GM13976 (cell line): ENCODE measurements around the gene HLTF.
A peak's percentile ranks its signal among the peaks of the same experiment; 100 is the strongest.

ENCODE experiments used
- DNase-seq: peaks from one replicate; pipeline ENCODE4 v3.0.0; 2012; ENCODE audit warnings: low spot score
- in situ Hi-C: fragments of 300-500 bp; cut with MboI; formaldehyde crosslinking; loops from one replicate; pipeline ENCODE4 v1.12.0; 2022; ENCODE audit warnings: low sequenced_read_pairs, mixed read lengths, inconsistent platforms; ENCODE audit not compliant: unreplicated experiment
- TF ChIP-seq, protein P1 (sequence below): IDR thresholded peaks from 2 replicates; pipeline ENCODE4 v1.5.1; 2012; ENCODE audit warnings: borderline replicate concordance, mild to moderate bottlenecking; ENCODE audit not compliant: insufficient read depth; ENCODE audit errors: extremely low read depth, missing control alignments, control extremely low read depth

The HLTF gene

GRCh38 chr3:148999806-149000205 is 86.5 kb downstream of the HLTF start:
- TF ChIP-seq, protein P1, sequence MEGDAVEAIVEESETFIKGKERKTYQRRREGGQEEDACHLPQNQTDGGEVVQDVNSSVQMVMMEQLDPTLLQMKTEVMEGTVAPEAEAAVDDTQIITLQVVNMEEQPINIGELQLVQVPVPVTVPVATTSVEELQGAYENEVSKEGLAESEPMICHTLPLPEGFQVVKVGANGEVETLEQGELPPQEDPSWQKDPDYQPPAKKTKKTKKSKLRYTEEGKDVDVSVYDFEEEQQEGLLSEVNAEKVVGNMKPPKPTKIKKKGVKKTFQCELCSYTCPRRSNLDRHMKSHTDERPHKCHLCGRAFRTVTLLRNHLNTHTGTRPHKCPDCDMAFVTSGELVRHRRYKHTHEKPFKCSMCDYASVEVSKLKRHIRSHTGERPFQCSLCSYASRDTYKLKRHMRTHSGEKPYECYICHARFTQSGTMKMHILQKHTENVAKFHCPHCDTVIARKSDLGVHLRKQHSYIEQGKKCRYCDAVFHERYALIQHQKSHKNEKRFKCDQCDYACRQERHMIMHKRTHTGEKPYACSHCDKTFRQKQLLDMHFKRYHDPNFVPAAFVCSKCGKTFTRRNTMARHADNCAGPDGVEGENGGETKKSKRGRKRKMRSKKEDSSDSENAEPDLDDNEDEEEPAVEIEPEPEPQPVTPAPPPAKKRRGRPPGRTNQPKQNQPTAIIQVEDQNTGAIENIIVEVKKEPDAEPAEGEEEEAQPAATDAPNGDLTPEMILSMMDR, result no peak

GRCh38 chr3:148998715-148999423 is 87.5 kb downstream of the HLTF start:
- in situ Hi-C loops, result no loop called here
- TF ChIP-seq, protein P1, result no peak
- DNase-seq, result no peak

More at GRCh38 chr3:148999806-149000205, 86.5 kb downstream of the HLTF start:
- no peak for DNase-seq
- in situ Hi-C loops, result no loop called here

DNA sequence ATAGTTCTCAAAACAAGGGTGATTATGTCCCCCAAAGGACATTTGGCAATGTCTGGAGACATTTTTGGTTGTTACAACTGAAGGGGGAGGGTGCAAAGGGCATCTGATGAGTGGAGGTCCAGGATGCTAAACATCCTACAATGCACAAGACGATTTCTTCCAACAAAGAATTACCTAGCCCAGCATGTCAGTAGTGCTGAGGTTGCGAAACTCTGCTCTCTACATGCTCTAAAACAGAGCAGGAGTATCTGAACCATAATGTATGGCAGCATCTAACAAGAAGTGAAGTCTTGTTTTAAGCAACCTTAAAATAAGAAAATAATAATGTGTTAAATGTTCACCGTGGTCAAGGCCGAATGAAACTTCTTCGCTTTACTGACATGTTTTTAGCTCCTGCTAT is 88.0 kb downstream of the HLTF start:
- TF ChIP-seq, protein P1, result no peak
- in situ Hi-C loops, result no loop called here
- DNase-seq, result no peak

DNA sequence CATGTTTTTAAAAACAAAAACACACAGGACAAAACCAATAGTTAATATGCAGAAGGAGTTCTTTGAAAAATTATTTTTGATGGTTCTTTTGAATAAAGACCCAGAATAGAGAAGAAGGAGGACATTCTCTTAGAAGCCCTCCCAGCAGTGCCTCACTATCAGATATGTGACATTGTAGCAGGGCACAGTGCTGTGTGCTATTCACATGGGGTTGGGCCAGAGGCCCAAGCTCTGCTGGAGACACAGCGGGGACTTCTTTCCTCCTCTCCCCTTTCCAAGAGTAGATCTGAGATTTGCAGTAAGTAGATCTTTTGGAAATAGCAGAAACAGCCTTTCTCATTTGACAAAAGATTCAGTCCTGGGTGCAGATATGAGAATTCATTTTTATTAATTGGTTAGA is 88.7 kb downstream of the HLTF start:
- in situ Hi-C loops, result no loop called here
- no peak for DNase-seq
- TF ChIP-seq, protein P1, result no peak

DNA sequence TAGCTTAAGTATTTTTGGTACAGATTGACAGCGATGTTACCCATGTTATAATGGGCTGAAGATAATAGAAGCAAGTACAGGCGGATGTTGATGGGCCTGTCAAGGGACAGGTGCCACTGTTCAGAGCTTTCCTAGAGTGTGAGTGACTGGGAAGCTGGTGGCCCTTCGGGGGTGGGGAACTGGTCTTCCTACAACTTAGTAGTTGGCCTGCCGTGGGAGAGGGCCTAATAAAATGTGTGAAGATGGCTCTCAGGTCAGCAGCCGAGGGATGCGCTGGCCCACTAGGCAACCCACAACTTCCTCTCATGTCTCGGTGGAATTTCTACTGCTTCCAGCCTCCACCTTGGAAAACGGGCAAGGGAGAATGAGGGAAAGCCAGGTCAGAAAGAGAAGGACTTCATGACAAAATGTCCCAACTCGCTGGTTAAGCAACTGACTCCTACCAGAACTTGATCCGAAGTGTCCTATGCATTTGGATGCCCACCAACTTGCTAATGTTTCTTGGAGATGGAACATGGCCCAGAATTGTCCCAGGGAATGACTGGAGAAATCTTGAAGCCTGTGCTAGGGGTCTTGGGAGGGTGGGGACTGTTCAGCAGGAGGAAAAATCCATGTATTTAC is 93.6 kb downstream of the HLTF start:
- in situ Hi-C loops, result no loop called here
- TF ChIP-seq, protein P1, result no peak
- no peak for DNase-seq

GRCh38 chr3:148992027-148992634 is 94.2 kb downstream of the HLTF start:
- in situ Hi-C loops, result no loop called here
- DNase-seq, result peak; percentile 53
- TF ChIP-seq, protein P1, result no peak
